Measurements from ENCODE around the gene S100A13. TPM values are rescaled to one million over a fixed set of nuclear protein-coding genes. Genes with fewer than 3 reads are reported as not detected.
A peak's percentile ranks its signal among the peaks of the same experiment; 100 is the strongest.

Gene S100A13
- total and polyA plus RNA-seq, 9 of the 15 experiments (the other 6 are each of a cell fraction or from before 2014, with no cell fraction given): 41.9 to 129 (median 58.0) TPM

GRCh38 chr1:153648000-153648643, 20.8 kb upstream of the S100A13 start:
- Histone ChIP-seq H3K4me2 (ENCODE audit: insufficient read depth, low read length) (no peak overlapping the region), H3K9ac (ENCODE audit: insufficient read depth in 1 of 2, low read depth in 2 of 2, low read length in 2 of 2) (peak overlapping the region in 1 of 2 experiments; percentile 32; a peak in 2 of 4 replicates), H3K9me3 (replicated peaks; ENCODE audit: control insufficient read depth, insufficient read depth, low read depth, low read length) (no peaks in the 10 kb centered on the region), H4K20me1 (replicated peaks; ENCODE audit: control insufficient read depth, insufficient read depth, low read length) (no peaks in the 10 kb centered on the region), H3K9me1 (ENCODE audit: control insufficient read depth, insufficient read depth, low read length) (no peaks in the 10 kb centered on the region), H2AFZ (ENCODE audit: low read depth, low read length) (no peak overlapping the region), H3K27me3 (ENCODE audit: control insufficient read depth in 2 of 2, insufficient read depth in 2 of 2, low read length in 2 of 2) (no peaks in the 10 kb centered on the region), H3K4me3 (no peak overlapping the region), H3K79me2 (ENCODE audit: control insufficient read depth, insufficient read depth, low read length) (no peaks in the 10 kb centered on the region), H3K27ac (ENCODE audit: extremely low read depth, low read depth, low read length) (no peak overlapping the region), H3K4me1 (replicated peaks in 1 of 2; ENCODE audit: control insufficient read depth in 2 of 2, insufficient read depth in 2 of 2, low read length in 2 of 2) (peaks cover 14% of the 10 kb centered on the region in 2 experiments), H3K36me3 (ENCODE audit: control insufficient read depth, insufficient read depth, low read length) (peaks cover 41% of the 10 kb centered on the region)
- no peak for DNase-seq (ENCODE audit: extremely low read depth in 1 of 4, low spot score in 3 of 4)
- intact Hi-C loops (cut with micrococcal nuclease): no loop called here
- BruUV-seq (replicated peaks): no TSS peak
- peak; percentile 10 for ATAC-seq
- WGBS (ENCODE audit: insufficient coverage, low coverage, missing lambda C conversion rate): 75% methylated on average over 10 of the region's 10 CpGs
- ChIA-PET POLR2A (interaction anchor here (0.9 to 14.7 kb wide), 7 partner anchors 8 to 42 kb away, joined by 3 to 205 read pairs (median 8); partner anchors contain the start of genes CHTOP, S100A1, S100A13 and SNAPIN), CTCF (ENCODE audit: low intra/inter-chr PET ratio) (no interaction called here)
- peak; percentile 15 for FAIRE-seq
- in situ Hi-C loops (cut with MboI): no loop called here
- no peak for TF ChIP-seq POLR3G (IDR thresholded peaks at IDR 0.05; ENCODE audit: extremely low read depth, insufficient read length, insufficient replicate concordance)
- no peak for TF ChIP-seq NELFE (IDR thresholded peaks at IDR 0.05; ENCODE audit: insufficient read depth, insufficient read length)
- TF ChIP-seq BACH1 (tag; IDR thresholded peaks at IDR 0.05): no peak
- TF ChIP-seq RFX7 (CRISPR knock-in tag; IDR thresholded peaks at IDR 0.05): no peak
- no peak for TF ChIP-seq CEBPG (CRISPR knock-in tag; IDR thresholded peaks at IDR 0.05)
- TF ChIP-seq CEBPG (tag; conservative IDR thresholded peaks at IDR 0.05 in 1 of 2, IDR thresholded peaks at IDR 0.05 in 1 of 2): no peak
- no peak for TF ChIP-seq DNMT1 (IDR thresholded peaks at IDR 0.05)
- TF ChIP-seq ZFP1 (CRISPR knock-in tag; IDR thresholded peaks at IDR 0.05): no peak
- peak; percentile 64 for TF ChIP-seq POLR2G (IDR thresholded peaks at IDR 0.05; ENCODE audit: low read depth, low read length)
- TF ChIP-seq CHD2 (IDR thresholded peaks at IDR 0.05; ENCODE audit: low read depth, low read length): no peak
- TF ChIP-seq, protein P1, sequence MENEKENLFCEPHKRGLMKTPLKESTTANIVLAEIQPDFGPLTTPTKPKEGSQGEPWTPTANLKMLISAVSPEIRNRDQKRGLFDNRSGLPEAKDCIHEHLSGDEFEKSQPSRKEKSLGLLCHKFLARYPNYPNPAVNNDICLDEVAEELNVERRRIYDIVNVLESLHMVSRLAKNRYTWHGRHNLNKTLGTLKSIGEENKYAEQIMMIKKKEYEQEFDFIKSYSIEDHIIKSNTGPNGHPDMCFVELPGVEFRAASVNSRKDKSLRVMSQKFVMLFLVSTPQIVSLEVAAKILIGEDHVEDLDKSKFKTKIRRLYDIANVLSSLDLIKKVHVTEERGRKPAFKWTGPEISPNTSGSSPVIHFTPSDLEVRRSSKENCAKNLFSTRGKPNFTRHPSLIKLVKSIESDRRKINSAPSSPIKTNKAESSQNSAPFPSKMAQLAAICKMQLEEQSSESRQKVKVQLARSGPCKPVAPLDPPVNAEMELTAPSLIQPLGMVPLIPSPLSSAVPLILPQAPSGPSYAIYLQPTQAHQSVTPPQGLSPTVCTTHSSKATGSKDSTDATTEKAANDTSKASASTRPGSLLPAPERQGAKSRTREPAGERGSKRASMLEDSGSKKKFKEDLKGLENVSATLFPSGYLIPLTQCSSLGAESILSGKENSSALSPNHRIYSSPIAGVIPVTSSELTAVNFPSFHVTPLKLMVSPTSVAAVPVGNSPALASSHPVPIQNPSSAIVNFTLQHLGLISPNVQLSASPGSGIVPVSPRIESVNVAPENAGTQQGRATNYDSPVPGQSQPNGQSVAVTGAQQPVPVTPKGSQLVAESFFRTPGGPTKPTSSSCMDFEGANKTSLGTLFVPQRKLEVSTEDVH (IDR thresholded peaks at IDR 0.05; ENCODE audit: low read depth, partially characterized antibody): peak; percentile 21
- TF ChIP-seq ATF7 (IDR thresholded peaks at IDR 0.05): no peak
- TF ChIP-seq, protein P2, sequence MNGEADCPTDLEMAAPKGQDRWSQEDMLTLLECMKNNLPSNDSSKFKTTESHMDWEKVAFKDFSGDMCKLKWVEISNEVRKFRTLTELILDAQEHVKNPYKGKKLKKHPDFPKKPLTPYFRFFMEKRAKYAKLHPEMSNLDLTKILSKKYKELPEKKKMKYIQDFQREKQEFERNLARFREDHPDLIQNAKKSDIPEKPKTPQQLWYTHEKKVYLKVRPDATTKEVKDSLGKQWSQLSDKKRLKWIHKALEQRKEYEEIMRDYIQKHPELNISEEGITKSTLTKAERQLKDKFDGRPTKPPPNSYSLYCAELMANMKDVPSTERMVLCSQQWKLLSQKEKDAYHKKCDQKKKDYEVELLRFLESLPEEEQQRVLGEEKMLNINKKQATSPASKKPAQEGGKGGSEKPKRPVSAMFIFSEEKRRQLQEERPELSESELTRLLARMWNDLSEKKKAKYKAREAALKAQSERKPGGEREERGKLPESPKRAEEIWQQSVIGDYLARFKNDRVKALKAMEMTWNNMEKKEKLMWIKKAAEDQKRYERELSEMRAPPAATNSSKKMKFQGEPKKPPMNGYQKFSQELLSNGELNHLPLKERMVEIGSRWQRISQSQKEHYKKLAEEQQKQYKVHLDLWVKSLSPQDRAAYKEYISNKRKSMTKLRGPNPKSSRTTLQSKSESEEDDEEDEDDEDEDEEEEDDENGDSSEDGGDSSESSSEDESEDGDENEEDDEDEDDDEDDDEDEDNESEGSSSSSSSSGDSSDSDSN (IDR thresholded peaks at IDR 0.05; ENCODE audit: borderline replicate concordance in 1 of 2, low read depth in 2 of 2, low read length in 2 of 2): no peak
- TF ChIP-seq ZNF695 (CRISPR knock-in tag; IDR thresholded peaks at IDR 0.05): no peak
- 0 out of 2 replicates have a peak, but pooled peaks have one; percentile 34 for TF ChIP-seq ILF3 (IDR thresholded peaks at IDR 0.05; ENCODE audit: borderline replicate concordance)
- no peak for TF ChIP-seq SIRT6 (IDR thresholded peaks at IDR 0.05; ENCODE audit: low read depth, low read length)
- TF ChIP-seq ZNF184 (CRISPR knock-in tag; IDR thresholded peaks at IDR 0.05): no peak
- TF ChIP-seq MBD2 (IDR thresholded peaks at IDR 0.05; ENCODE audit: borderline replicate concordance, low read depth): no peak

Measured in K562 (cell line).